HEK293 (cell line): ENCODE results near the gene ICE2.

ENCODE experiments used
- CTCF ChIA-PET: fragments of 350-600 bp; formaldehyde crosslinking; extraction: SDS; loops from one replicate; lab custom pipeline; 2021; ENCODE audit warnings: antibody characterized with exemption; lab: Yijun Ruan, JAX
- POLR2A ChIA-PET: fragments of 300-600 bp; formaldehyde crosslinking; extraction: SDS; loops from one replicate; lab custom pipeline; 2020; ENCODE audit warnings: antibody characterized with exemption, inconsistent platforms; lab: Yijun Ruan, JAX
- H3K27ac ChIP-seq: fragments of 200-500 bp; sonication (Bioruptor generic); 2 replicates; pipeline ENCODE4 v1.5.1; 2014; ENCODE audit warnings: low read depth, low read length, control low read depth, inconsistent platforms; ENCODE audit errors: extremely low read depth
- H3K36me3 ChIP-seq, 2 experiments: fragments of 200-500 bp in 1 of 2; sonication (Bioruptor generic) in 1 of 2; 1 replicate in 1 of 2; 2 replicates in 1 of 2; pipeline ENCODE4 v1.5.1; 2014 to 2017; ENCODE audit warnings: inconsistent platforms in 2 of 2, low read length in 2 of 2; ENCODE audit not compliant: control insufficient read depth in 2 of 2, insufficient read depth in 1 of 2
- H3K4me1 ChIP-seq: fragments of 200-500 bp; sonication (Bioruptor generic); 2 replicates; pipeline ENCODE4 v1.5.1; 2014; ENCODE audit warnings: mild to moderate bottlenecking, low read length, inconsistent platforms; ENCODE audit not compliant: control insufficient read depth, insufficient read depth
- H3K4me3 ChIP-seq: 2 replicates; pipeline ENCODE4 v1.5.1; 2011; ENCODE audit warnings: low read depth, mild to moderate bottlenecking, control low read depth, low read length, moderate library complexity
- H3K9me3 ChIP-seq: fragments of 200-500 bp; sonication (Bioruptor generic); 2 replicates; pipeline ENCODE4 v1.5.1; 2014; ENCODE audit warnings: low read depth, low read length, inconsistent platforms; ENCODE audit not compliant: control insufficient read depth, insufficient read depth
- ELK4 ChIP-seq: IDR thresholded peaks from 2 replicates; pipeline ENCODE4 v1.6.1; 2011; ENCODE audit warnings: mild to moderate bottlenecking, low read depth, low read length, borderline replicate concordance
- GLI4 ChIP-seq: fragments of 450-650 bp; formaldehyde crosslinking; IDR thresholded peaks from 2 replicates; pipeline ENCODE4 v1.5.1; 2016; ENCODE audit warnings: missing biosample characterization, missing genetic modification characterization
- HOXA7 ChIP-seq: sonication (generic); formaldehyde crosslinking; IDR thresholded peaks from 2 replicates; pipeline ENCODE4 v1.8.1; 2022; ENCODE audit warnings: missing genetic modification reagents, borderline replicate concordance
- KLF16 ChIP-seq: fragments of 450-650 bp; formaldehyde crosslinking; IDR thresholded peaks from 2 replicates; pipeline ENCODE4 v1.5.1; 2017; ENCODE audit warnings: missing biosample characterization, missing genetic modification characterization
- MEIS1 ChIP-seq: sonication (generic); formaldehyde crosslinking; IDR thresholded peaks from 2 replicates; pipeline ENCODE4 v1.8.1; 2022; ENCODE audit warnings: missing genetic modification reagents, mild to moderate bottlenecking, borderline replicate concordance
- MZF1 ChIP-seq: fragments of 450-650 bp; formaldehyde crosslinking; IDR thresholded peaks from 2 replicates; pipeline ENCODE4 v1.5.1; 2017; ENCODE audit warnings: missing biosample characterization, missing genetic modification characterization, borderline replicate concordance
- SCRT2 ChIP-seq: fragments of 450-650 bp; formaldehyde crosslinking; IDR thresholded peaks from 2 replicates; pipeline ENCODE4 v1.5.1; 2016; ENCODE audit warnings: missing biosample characterization, missing genetic modification characterization
- WT1 ChIP-seq: fragments of 450-650 bp; formaldehyde crosslinking; IDR thresholded peaks from 2 replicates; pipeline ENCODE4 v1.5.1; 2016; ENCODE audit warnings: missing biosample characterization, missing genetic modification characterization
- YY1 ChIP-seq: fragments of 450-650 bp; formaldehyde crosslinking; IDR thresholded peaks from 2 replicates; pipeline ENCODE4 v1.5.1; 2018; ENCODE audit warnings: missing biosample characterization, missing genetic modification characterization
- ZNF112 ChIP-seq: fragments of 450-650 bp; formaldehyde crosslinking; IDR thresholded peaks from 2 replicates; pipeline ENCODE4 v1.5.0; 2017; ENCODE audit warnings: missing biosample characterization, missing genetic modification characterization
- ZNF146 ChIP-seq: fragments of 450-650 bp; formaldehyde crosslinking; IDR thresholded peaks from 2 replicates; pipeline ENCODE4 v1.5.1; 2016; ENCODE audit warnings: missing biosample characterization, missing genetic modification characterization
- ZNF266 ChIP-seq: fragments of 450-650 bp; formaldehyde crosslinking; IDR thresholded peaks from 2 replicates; pipeline ENCODE4 v1.5.1; 2016; ENCODE audit warnings: missing biosample characterization, missing genetic modification characterization, low read depth
- ZNF324 ChIP-seq: fragments of 450-650 bp; formaldehyde crosslinking; IDR thresholded peaks from 2 replicates; pipeline ENCODE4 v1.5.1; 2016; ENCODE audit warnings: missing biosample characterization, missing genetic modification characterization
- ZNF366 ChIP-seq: fragments of 450-650 bp; formaldehyde crosslinking; conservative IDR thresholded peaks from 2 replicates; pipeline ENCODE4 v1.5.1; 2016; ENCODE audit warnings: missing biosample characterization, missing genetic modification characterization
- ZNF529 ChIP-seq: fragments of 450-650 bp; formaldehyde crosslinking; IDR thresholded peaks from 2 replicates; pipeline ENCODE4 v1.5.1; 2017; ENCODE audit warnings: missing genetic modification characterization, missing biosample characterization; ENCODE audit not compliant: insufficient replicate concordance
- ZNF555 ChIP-seq: fragments of 450-650 bp; formaldehyde crosslinking; conservative IDR thresholded peaks from 2 replicates; pipeline ENCODE4 v1.5.1; 2017; ENCODE audit warnings: missing biosample characterization, mild to moderate bottlenecking, missing genetic modification characterization, inconsistent platforms
- ZNF558 ChIP-seq: fragments of 450-650 bp; formaldehyde crosslinking; IDR thresholded peaks from 2 replicates; pipeline ENCODE4 v1.5.1; 2016; ENCODE audit warnings: missing biosample characterization, missing genetic modification characterization
- ZNF561 ChIP-seq: fragments of 450-650 bp; IDR thresholded peaks from 2 replicates; pipeline ENCODE4 v1.5.1; 2018; ENCODE audit warnings: missing biosample characterization, missing genetic modification characterization, borderline replicate concordance
- ZNF629 ChIP-seq: fragments of 450-650 bp; formaldehyde crosslinking; IDR thresholded peaks from 2 replicates; pipeline ENCODE4 v1.5.1; 2017; ENCODE audit warnings: missing biosample characterization, missing genetic modification characterization
- ZNF660 ChIP-seq: fragments of 450-650 bp; IDR thresholded peaks from 2 replicates; pipeline ENCODE4 v1.5.1; 2018; ENCODE audit warnings: missing biosample characterization, mild to moderate bottlenecking, missing genetic modification characterization
- ZNF670 ChIP-seq: fragments of 450-650 bp; formaldehyde crosslinking; IDR thresholded peaks from 2 replicates; pipeline ENCODE4 v1.5.1; 2016; ENCODE audit warnings: missing biosample characterization, missing genetic modification characterization, low read depth
- ZNF747 ChIP-seq: fragments of 450-650 bp; formaldehyde crosslinking; IDR thresholded peaks from 2 replicates; pipeline ENCODE4 v1.5.1; 2016; ENCODE audit warnings: missing biosample characterization, missing genetic modification characterization
- ZNF776 ChIP-seq: fragments of 450-650 bp; formaldehyde crosslinking; IDR thresholded peaks from 2 replicates; pipeline ENCODE4 v1.5.0; 2017; ENCODE audit warnings: missing biosample characterization, missing genetic modification characterization, borderline replicate concordance
- ZNF830 ChIP-seq: fragments of 450-650 bp; IDR thresholded peaks from 2 replicates; pipeline ENCODE4 v1.5.0; 2018; ENCODE audit warnings: missing biosample characterization, missing genetic modification characterization, low read depth, mild to moderate bottlenecking, moderate library complexity
- TF ChIP-seq, protein P1 (sequence below): fragments of 450-650 bp; formaldehyde crosslinking; IDR thresholded peaks from 2 replicates; pipeline ENCODE4 v1.5.1; 2017; ENCODE audit warnings: missing biosample characterization, missing genetic modification characterization
- TF ChIP-seq, protein P2 (sequence below): fragments of 450-650 bp; formaldehyde crosslinking; IDR thresholded peaks from 2 replicates; pipeline ENCODE4 v1.5.1; 2016; ENCODE audit warnings: missing biosample characterization, missing genetic modification characterization

The ICE2 gene

DNA sequence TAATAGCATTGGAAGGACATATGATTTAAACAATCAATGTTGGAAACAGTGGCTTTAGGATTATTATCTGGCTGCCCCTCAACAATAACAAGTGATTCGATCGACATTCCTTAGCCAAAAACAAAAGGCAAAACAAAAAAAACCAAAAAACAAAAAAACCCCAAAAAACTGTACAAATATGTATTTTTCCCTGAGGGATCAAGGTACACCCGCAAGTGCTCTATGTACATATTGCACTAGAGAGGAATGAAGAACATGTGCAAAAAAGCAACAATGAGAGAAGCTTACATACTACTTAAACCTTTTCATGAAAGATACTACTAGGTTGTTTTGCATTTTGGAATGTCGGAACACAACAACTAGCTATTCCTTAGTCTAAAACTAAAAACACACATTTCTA lies 14.2 kb upstream of the ICE2 start:
- CTCF ChIA-PET, result no interaction called here
- peaks cover 0 to 12% of the 10 kb centered on the region in 2 experiments; a peak in 2 of 3 replicates for H3K36me3 ChIP-seq
- POLR2A ChIA-PET, result no interaction called here
- TF ChIP-seq HOXA7 (no peak), KLF16 (no peak), SCRT2 (tag by site-specific recombination) (no peak), ZNF670 (tag by site-specific recombination) (no peak), ZNF112 (tag by site-specific recombination) (no peak), ZNF830 (tag by site-specific recombination) (no peak), ZNF776 (tag by site-specific recombination) (no peak), MEIS1 (CRISPR knock-in tag) (no peak), ZNF529 (tag by site-specific recombination) (no peak), MZF1 (tag by site-specific recombination) (no peak), ZNF324 (tag by site-specific recombination) (no peak), GLI4 (tag by site-specific recombination) (no peak), ZNF747 (tag by site-specific recombination) (no peak)
- TF ChIP-seq, protein P1, sequence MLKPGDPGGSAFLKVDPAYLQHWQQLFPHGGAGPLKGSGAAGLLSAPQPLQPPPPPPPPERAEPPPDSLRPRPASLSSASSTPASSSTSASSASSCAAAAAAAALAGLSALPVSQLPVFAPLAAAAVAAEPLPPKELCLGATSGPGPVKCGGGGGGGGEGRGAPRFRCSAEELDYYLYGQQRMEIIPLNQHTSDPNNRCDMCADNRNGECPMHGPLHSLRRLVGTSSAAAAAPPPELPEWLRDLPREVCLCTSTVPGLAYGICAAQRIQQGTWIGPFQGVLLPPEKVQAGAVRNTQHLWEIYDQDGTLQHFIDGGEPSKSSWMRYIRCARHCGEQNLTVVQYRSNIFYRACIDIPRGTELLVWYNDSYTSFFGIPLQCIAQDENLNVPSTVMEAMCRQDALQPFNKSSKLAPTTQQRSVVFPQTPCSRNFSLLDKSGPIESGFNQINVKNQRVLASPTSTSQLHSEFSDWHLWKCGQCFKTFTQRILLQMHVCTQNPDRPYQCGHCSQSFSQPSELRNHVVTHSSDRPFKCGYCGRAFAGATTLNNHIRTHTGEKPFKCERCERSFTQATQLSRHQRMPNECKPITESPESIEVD, result no peak
- H3K4me3 ChIP-seq, result no peak overlapping the region
- H3K4me1 ChIP-seq, result no peaks in the 10 kb centered on the region
- no peak overlapping the region for H3K27ac ChIP-seq
- H3K9me3 ChIP-seq, result no peaks in the 10 kb centered on the region

DNA sequence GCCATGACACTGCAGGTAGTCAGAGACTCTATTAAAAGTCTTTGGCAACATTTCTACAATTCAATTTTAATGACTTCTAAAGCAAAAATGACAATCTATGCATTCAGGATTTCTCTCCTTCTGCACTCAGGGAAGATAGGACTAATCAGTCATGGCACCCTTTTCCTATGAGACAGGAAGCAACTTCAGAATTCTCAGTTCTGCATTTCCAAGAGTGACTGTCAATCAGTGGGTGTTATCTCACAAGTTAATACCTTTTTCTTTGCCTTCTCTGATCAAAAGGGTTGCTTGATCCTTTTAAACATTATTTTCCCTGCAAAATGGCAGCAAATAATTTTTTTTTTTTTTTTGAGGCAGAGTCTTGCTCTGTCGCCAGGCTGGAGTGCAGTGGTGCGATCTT lies 7.8 kb upstream of the ICE2 start:
- Histone ChIP-seq H3K27ac (no peak overlapping the region), H3K9me3 (no peaks in the 10 kb centered on the region), H3K4me1 (no peaks in the 10 kb centered on the region), H3K4me3 (no peak overlapping the region), H3K36me3 (no peaks in the 10 kb centered on the region)
- POLR2A ChIA-PET, result no interaction called here
- CTCF ChIA-PET, result no interaction called here
- TF ChIP-seq WT1, result no peak
- TF ChIP-seq, protein P2, sequence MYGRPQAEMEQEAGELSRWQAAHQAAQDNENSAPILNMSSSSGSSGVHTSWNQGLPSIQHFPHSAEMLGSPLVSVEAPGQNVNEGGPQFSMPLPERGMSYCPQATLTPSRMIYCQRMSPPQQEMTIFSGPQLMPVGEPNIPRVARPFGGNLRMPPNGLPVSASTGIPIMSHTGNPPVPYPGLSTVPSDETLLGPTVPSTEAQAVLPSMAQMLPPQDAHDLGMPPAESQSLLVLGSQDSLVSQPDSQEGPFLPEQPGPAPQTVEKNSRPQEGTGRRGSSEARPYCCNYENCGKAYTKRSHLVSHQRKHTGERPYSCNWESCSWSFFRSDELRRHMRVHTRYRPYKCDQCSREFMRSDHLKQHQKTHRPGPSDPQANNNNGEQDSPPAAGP (tag by site-specific recombination), result no peak
- no peak for TF ChIP-seq ZNF660 (tag by site-specific recombination)
- no peak for TF ChIP-seq MEIS1 (CRISPR knock-in tag)
- TF ChIP-seq ZNF629 (tag by site-specific recombination), result no peak
- no peak for TF ChIP-seq ZNF146 (tag by site-specific recombination)
- no peak for TF ChIP-seq ZNF555 (tag by site-specific recombination)
- no peak for TF ChIP-seq ZNF266
- no peak for TF ChIP-seq YY1
- no peak for TF ChIP-seq ZNF561
- TF ChIP-seq ZNF558 (tag by site-specific recombination), result no peak
- TF ChIP-seq ELK4, result no peak
- TF ChIP-seq ZNF366 (tag by site-specific recombination), result no peak
